Activated naive CD4-positive, alpha-beta T cell treated with anti-CD3 and anti-CD28 coated beads for 36 hours (primary cell): ENCODE data around the gene MYO1B. TPM values are rescaled to one million over a fixed set of nuclear protein-coding genes. Genes with fewer than 3 reads are reported as not detected.

ENCODE experiments used
- CTCF ChIA-PET: fragments of 350-600 bp; sonication (Branson Sonifier 250); formaldehyde crosslinking; loops from one replicate; lab custom pipeline; 2021; ENCODE audit warnings: antibody characterized with exemption; lab: Charles Lee
- DNase-seq: peaks from one replicate; pipeline ENCODE4 v3.0.0-alpha.2; 2020
- H3K27ac Mint-ChIP-seq: one replicate; pipeline ENCODE4 v1.8.0; 2021; ENCODE audit warnings: mild to moderate bottlenecking, mixed read lengths
- H3K27me3 Mint-ChIP-seq: one replicate; pipeline ENCODE4 v1.8.0; 2021; ENCODE audit warnings: low read depth, mixed read lengths
- H3K36me3 Mint-ChIP-seq: one replicate; pipeline ENCODE4 v1.8.0; 2021; ENCODE audit warnings: low read depth, mixed read lengths
- H3K4me1 Mint-ChIP-seq: one replicate; pipeline ENCODE4 v1.8.0; 2021; ENCODE audit warnings: low read depth, mixed read lengths
- H3K4me3 Mint-ChIP-seq: one replicate; pipeline ENCODE4 v1.8.0; 2021; ENCODE audit warnings: mild to moderate bottlenecking, moderate library complexity, mixed read lengths
- H3K9me3 Mint-ChIP-seq: one replicate; pipeline ENCODE4 v1.8.0; 2021; ENCODE audit warnings: mixed read lengths
- intact Hi-C: fragments of 100-400 bp; cut with micrococcal nuclease; formaldehyde crosslinking; loops from one replicate; pipeline ENCODE4 v1.15.1; 2023
- total RNA-seq, 2 experiments: library from RNA; stranded (reverse); gene quantifications; one replicate each; pipeline ENCODE4 v1.2.3, GENCODE V29; 2021

The MYO1B gene
- total RNA-seq, 2 experiments from 2014 or later: 39.2 to 40.5 TPM

GRCh38 chr2:191465766-191466420, 220.7 kb downstream of the MYO1B start:
- CTCF ChIA-PET: no interaction called here
- intact Hi-C loops: no loop called here
- no peak for DNase-seq
- Mint-ChIP-seq H3K4me1 (no peaks in the 10 kb centered on the region), H3K4me3 (no peak overlapping the region), H3K36me3 (no peaks in the 10 kb centered on the region), H3K27ac (no peak overlapping the region), H3K9me3 (peaks cover 2% of the 10 kb centered on the region), H3K27me3 (peaks cover 2% of the 10 kb centered on the region)

DNA sequence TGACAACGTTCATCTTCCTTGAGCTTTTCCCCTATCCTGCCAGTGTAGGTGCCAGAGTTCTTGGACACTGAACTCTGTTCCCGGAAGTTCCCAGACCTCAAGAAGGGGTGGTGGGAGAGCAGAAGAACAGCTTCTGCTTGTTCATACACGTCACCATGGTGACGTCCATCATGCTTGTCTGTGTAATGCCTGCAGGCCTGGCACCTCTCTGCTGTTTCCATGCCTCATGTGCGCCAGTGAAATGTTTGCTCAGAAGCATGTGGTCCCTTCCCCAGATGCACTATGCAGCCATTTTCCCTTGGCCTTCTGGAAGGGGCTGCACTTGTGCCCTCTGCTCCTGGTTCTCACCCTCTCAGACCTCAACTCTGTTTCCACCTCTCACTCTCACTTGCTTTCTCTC, 221.9 kb downstream of the MYO1B start:
- intact Hi-C loops: no loop called here
- no peak overlapping the region for H3K4me3 Mint-ChIP-seq
- no peaks in the 10 kb centered on the region for H3K9me3 Mint-ChIP-seq
- CTCF ChIA-PET: interaction anchor here (0.6 kb wide), 1 partner anchor 34 kb away, joined by 3 read pairs; no protein-coding TSS in a partner anchor
- no peaks in the 10 kb centered on the region for H3K27me3 Mint-ChIP-seq
- no peaks in the 10 kb centered on the region for H3K36me3 Mint-ChIP-seq
- no peak for DNase-seq
- no peaks in the 10 kb centered on the region for H3K4me1 Mint-ChIP-seq
- H3K27ac Mint-ChIP-seq: no peak overlapping the region

DNA sequence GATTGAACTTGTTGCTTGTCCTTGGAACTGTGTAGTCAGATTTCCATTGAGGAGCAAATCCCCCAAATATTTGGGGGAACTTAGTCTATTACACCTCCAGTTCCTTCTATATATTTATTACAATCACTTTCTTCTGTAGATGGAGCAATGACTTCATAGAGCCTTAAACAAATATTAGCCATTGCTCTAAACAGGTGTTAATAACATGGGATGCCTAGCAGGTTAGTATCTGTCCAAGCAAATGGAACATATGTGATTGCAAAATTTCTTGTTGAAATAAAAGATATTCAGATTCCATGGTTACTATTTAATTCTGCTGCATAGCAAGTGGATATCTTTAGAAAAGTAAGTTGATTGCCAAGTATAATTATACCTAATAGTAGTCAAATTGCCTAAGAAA, 225.1 kb downstream of the MYO1B start:
- H3K4me3 Mint-ChIP-seq: no peak overlapping the region
- intact Hi-C loops: no loop called here
- no peak overlapping the region for H3K27ac Mint-ChIP-seq
- H3K27me3 Mint-ChIP-seq: no peaks in the 10 kb centered on the region
- H3K4me1 Mint-ChIP-seq: no peaks in the 10 kb centered on the region
- CTCF ChIA-PET: no interaction called here
- DNase-seq: no peak
- H3K36me3 Mint-ChIP-seq: no peaks in the 10 kb centered on the region
- no peaks in the 10 kb centered on the region for H3K9me3 Mint-ChIP-seq

GRCh38 chr2:191474464-191474863, 229.3 kb downstream of the MYO1B start:
- Mint-ChIP-seq H3K27me3 (no peaks in the 10 kb centered on the region), H3K36me3 (no peaks in the 10 kb centered on the region), H3K9me3 (no peaks in the 10 kb centered on the region), H3K4me3 (no peak overlapping the region), H3K4me1 (no peaks in the 10 kb centered on the region), H3K27ac (no peak overlapping the region)
- intact Hi-C loops: no loop called here
- DNase-seq: no peak
- CTCF ChIA-PET: interaction anchor here (0.6 kb wide), 1 partner anchor 21 kb away, joined by 4 read pairs; no protein-coding TSS in a partner anchor

Other genes starting within 250 kb of the MYO1B start
- 100 to 1,000 TPM; 376 to 402 TPM for gene STAT1, start 231.2 kb upstream of the MYO1B start, total RNA-seq
- 10 to 100 TPM; 53.9 to 54.6 TPM for gene STAT4, start 94.4 kb upstream of the MYO1B start, total RNA-seq